SK-N-SH treated with all-trans-retinoic acid at 6 μM for 48 hours (cell line): ENCODE results near the gene NPAS2.

Source experiments
- ARNTL ChIP-seq: fragments of 450-650 bp; formaldehyde crosslinking; IDR thresholded peaks from 2 replicates; pipeline ENCODE4 v1.5.0; 2020; ENCODE audit warnings: low read depth, mild to moderate bottlenecking, moderate library complexity, borderline replicate concordance
- CREB5 ChIP-seq: fragments of 250-450 bp; sonication (Bioruptor Pico); IDR thresholded peaks from 2 replicates; pipeline ENCODE4 v1.5.1; 2020; ENCODE audit warnings: low read depth, mild to moderate bottlenecking, moderate library complexity
- CSRNP3 ChIP-seq: fragments of 250-450 bp; sonication (Bioruptor Pico); IDR thresholded peaks from 2 replicates; pipeline ENCODE4 v1.5.1; 2021; ENCODE audit warnings: mild to moderate bottlenecking, moderate library complexity
- GLIS3 ChIP-seq: fragments of 250-450 bp; sonication (Bioruptor Pico); IDR thresholded peaks from 2 replicates; pipeline ENCODE4 v1.5.0; 2020; ENCODE audit warnings: mild to moderate bottlenecking, moderate library complexity
- ISL1 ChIP-seq: fragments of 250-450 bp; sonication (Bioruptor Pico); IDR thresholded peaks from 2 replicates; pipeline ENCODE4 v2.1.2; 2022; ENCODE audit warnings: mild to moderate bottlenecking, moderate library complexity
- POU6F1 ChIP-seq: fragments of 250-450 bp; sonication (Bioruptor Pico); IDR thresholded peaks from 2 replicates; pipeline ENCODE4 v1.8.0; 2021; ENCODE audit warnings: low read depth, mild to moderate bottlenecking, moderate library complexity, borderline replicate concordance
- PPARA ChIP-seq: fragments of 250-450 bp; sonication (Bioruptor Pico); IDR thresholded peaks from 2 replicates; pipeline ENCODE4 v1.5.0; 2020; ENCODE audit warnings: mild to moderate bottlenecking, borderline replicate concordance
- RARB ChIP-seq: fragments of 250-450 bp; sonication (Bioruptor Pico); IDR thresholded peaks from 2 replicates; pipeline ENCODE4 v1.8.0; 2021; ENCODE audit warnings: mild to moderate bottlenecking, moderate library complexity
- TCF4 ChIP-seq: fragments of 250-450 bp; sonication (Bioruptor Pico); IDR thresholded peaks from 2 replicates; pipeline ENCODE4 v1.8.0; 2021; ENCODE audit warnings: mild to moderate bottlenecking, moderate library complexity, borderline replicate concordance
- TSHZ2 ChIP-seq: fragments of 250-450 bp; sonication (Bioruptor Pico); IDR thresholded peaks from 2 replicates; pipeline ENCODE4 v1.5.0; 2020; ENCODE audit warnings: mild to moderate bottlenecking, moderate library complexity
- ZC3H10 ChIP-seq: fragments of 250-450 bp; sonication (Bioruptor Pico); IDR thresholded peaks from 2 replicates; pipeline ENCODE4 v1.5.1; 2021; ENCODE audit warnings: mild to moderate bottlenecking, moderate library complexity
- ZFP3 ChIP-seq: fragments of 250-450 bp; sonication (Bioruptor Pico); IDR thresholded peaks from 2 replicates; pipeline ENCODE4 v1.5.0; 2020; ENCODE audit warnings: mild to moderate bottlenecking, moderate library complexity
- ZNF8 ChIP-seq: fragments of 450-650 bp; formaldehyde crosslinking; IDR thresholded peaks from 2 replicates; pipeline ENCODE4 v1.5.0; 2020; ENCODE audit warnings: mild to moderate bottlenecking, moderate library complexity
- TF ChIP-seq, protein P1 (sequence below): fragments of 250-450 bp; sonication (Bioruptor Pico); IDR thresholded peaks from 2 replicates; pipeline ENCODE4 v1.8.0; 2020; ENCODE audit warnings: mild to moderate bottlenecking, moderate library complexity, borderline replicate concordance

DNA sequence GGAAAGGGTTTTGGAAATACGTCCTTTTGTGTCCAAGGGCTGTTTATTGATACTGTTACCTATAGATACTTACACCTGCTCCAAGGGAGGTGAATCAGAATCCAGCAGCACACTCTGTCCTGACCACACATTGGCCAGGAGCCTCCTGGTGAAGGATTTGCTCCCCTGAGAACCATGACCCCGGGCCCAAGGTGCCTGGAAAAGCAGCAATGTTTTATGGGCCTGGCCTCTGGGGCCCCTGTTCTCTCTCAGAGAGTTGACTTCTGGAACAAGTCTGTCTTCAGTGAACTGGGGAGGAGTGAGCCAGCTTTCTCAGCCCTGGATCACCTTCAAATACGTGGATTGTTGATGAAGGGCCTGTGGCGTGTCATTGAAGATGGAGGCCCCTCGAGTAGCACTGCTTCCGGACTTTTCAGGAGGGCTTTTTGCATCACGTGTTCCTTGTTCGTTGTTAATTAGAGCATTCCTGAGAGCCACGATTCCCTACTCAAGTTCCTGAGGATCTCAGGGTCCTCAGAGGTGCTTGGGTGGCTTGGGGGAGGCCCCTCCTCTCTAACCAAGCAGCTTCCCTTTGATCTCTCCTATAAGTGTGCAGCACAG lies 103.6 kb downstream of the NPAS2 start:
- TF ChIP-seq, protein P1, sequence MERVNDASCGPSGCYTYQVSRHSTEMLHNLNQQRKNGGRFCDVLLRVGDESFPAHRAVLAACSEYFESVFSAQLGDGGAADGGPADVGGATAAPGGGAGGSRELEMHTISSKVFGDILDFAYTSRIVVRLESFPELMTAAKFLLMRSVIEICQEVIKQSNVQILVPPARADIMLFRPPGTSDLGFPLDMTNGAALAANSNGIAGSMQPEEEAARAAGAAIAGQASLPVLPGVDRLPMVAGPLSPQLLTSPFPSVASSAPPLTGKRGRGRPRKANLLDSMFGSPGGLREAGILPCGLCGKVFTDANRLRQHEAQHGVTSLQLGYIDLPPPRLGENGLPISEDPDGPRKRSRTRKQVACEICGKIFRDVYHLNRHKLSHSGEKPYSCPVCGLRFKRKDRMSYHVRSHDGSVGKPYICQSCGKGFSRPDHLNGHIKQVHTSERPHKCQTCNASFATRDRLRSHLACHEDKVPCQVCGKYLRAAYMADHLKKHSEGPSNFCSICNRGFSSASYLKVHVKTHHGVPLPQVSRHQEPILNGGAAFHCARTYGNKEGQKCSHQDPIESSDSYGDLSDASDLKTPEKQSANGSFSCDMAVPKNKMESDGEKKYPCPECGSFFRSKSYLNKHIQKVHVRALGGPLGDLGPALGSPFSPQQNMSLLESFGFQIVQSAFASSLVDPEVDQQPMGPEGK (CRISPR knock-in tag), result no peak
- TF ChIP-seq RARB (CRISPR knock-in tag) (no peak), CREB5 (no peak), ARNTL (no peak), CSRNP3 (CRISPR knock-in tag) (no peak), ISL1 (CRISPR knock-in tag) (no peak), TCF4 (CRISPR knock-in tag) (no peak), PPARA (no peak), ZC3H10 (CRISPR knock-in tag) (no peak), ZFP3 (CRISPR knock-in tag) (no peak), ZNF8 (CRISPR knock-in tag) (no peak), POU6F1 (CRISPR knock-in tag) (no peak), GLIS3 (CRISPR knock-in tag) (no peak), TSHZ2 (CRISPR knock-in tag) (no peak)
